Activated T-helper 1 cell treated with anti-CD3 and anti-CD28 coated beads, Interleukin-12 subunit alpha, Interleukin-12 subunit beta, Interleukin-2, Interleukin-4 antibody, amounts not matched to agents 30 ng/mL and 10 ng/mL and 1 ng/mL, durations not matched to agents 14 hours and 24 hours and 36 hours (primary cell): ENCODE data around the gene PRDX5. TPM values are rescaled to one million over a fixed set of nuclear protein-coding genes. Genes with fewer than 3 reads are reported as not detected.

Experiments
- DNase-seq: peaks from one replicate; pipeline ENCODE4 v3.0.0; 2021; ENCODE audit warnings: low spot score
- H3K27ac Mint-ChIP-seq: one replicate; pipeline ENCODE4 v1.8.0; 2021; ENCODE audit warnings: mild to moderate bottlenecking, mixed read lengths
- H3K27me3 Mint-ChIP-seq: one replicate; pipeline ENCODE4 v1.8.0; 2022; ENCODE audit warnings: mild to moderate bottlenecking, moderate library complexity, mixed read lengths; ENCODE audit not compliant: insufficient read depth
- H3K36me3 Mint-ChIP-seq: one replicate; pipeline ENCODE4 v1.8.0; 2021; ENCODE audit warnings: low read depth, mixed read lengths
- H3K4me1 Mint-ChIP-seq: one replicate; pipeline ENCODE4 v1.8.0; 2021; ENCODE audit warnings: low read depth, mixed read lengths
- H3K4me3 Mint-ChIP-seq: one replicate; pipeline ENCODE4 v1.8.0; 2021; ENCODE audit warnings: mild to moderate bottlenecking, moderate library complexity, mixed read lengths
- H3K9me3 Mint-ChIP-seq: one replicate; pipeline ENCODE4 v1.8.0; 2021; ENCODE audit warnings: mixed read lengths
- intact Hi-C: fragments of 100-400 bp; cut with micrococcal nuclease; formaldehyde crosslinking; loops from one replicate; pipeline ENCODE4 v1.15.1; 2024
- total RNA-seq: library from RNA; stranded (reverse); gene quantifications from 2 replicates; pipeline ENCODE4 v1.2.3, GENCODE V29; 2022

PRDX5 gene
- total RNA-seq, 1 donor from 2014 or later = 100 TPM

- no peaks in the 10 kb centered on the region for H3K9me3 Mint-ChIP-seq
- H3K27me3 Mint-ChIP-seq = peaks cover 81% of the 10 kb centered on the region
- no peak for DNase-seq
- H3K27ac Mint-ChIP-seq = no peak overlapping the region
- H3K4me3 Mint-ChIP-seq = no peak overlapping the region
- peaks cover 8% of the 10 kb centered on the region for H3K36me3 Mint-ChIP-seq
- H3K4me1 Mint-ChIP-seq = peaks cover 11% of the 10 kb centered on the region
- intact Hi-C loops = no loop called here
Measured at GRCh38 chr11:64294774-64295173, 23.1 kb upstream of the PRDX5 start.

DNA sequence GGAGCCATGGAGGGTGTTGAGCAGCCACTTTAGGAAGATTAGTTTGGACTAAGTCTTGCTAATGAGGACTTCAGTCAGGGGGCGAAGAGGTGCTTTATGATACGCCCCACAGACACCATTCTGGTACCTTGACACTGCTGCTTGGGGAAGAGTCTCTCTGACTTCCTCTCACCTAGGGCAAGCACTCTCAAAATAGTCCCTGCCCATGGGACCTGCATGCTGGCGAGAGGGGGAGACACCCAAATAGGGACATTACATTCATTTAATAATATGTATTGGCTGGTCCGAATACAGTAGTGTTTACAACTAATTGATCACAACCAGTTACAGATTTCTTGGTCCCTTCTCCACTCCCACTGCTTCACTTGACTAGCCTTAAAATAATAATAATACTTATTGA, 22.2 kb upstream of the PRDX5 start:
- Mint-ChIP-seq H3K4me3 (no peak overlapping the region), H3K36me3 (peaks cover 7% of the 10 kb centered on the region), H3K4me1 (peaks cover 13% of the 10 kb centered on the region), H3K9me3 (no peaks in the 10 kb centered on the region), H3K27ac (no peak overlapping the region), H3K27me3 (peaks cover 80% of the 10 kb centered on the region)
- DNase-seq = no peak
- intact Hi-C loops = no loop called here

- Mint-ChIP-seq H3K9me3 (no peaks in the 10 kb centered on the region), H3K27me3 (peaks cover 78% of the 10 kb centered on the region), H3K36me3 (peaks cover 5% of the 10 kb centered on the region)
Measured at GRCh38 chr11:64296236-64296635, 21.7 kb upstream of the PRDX5 start.

DNA sequence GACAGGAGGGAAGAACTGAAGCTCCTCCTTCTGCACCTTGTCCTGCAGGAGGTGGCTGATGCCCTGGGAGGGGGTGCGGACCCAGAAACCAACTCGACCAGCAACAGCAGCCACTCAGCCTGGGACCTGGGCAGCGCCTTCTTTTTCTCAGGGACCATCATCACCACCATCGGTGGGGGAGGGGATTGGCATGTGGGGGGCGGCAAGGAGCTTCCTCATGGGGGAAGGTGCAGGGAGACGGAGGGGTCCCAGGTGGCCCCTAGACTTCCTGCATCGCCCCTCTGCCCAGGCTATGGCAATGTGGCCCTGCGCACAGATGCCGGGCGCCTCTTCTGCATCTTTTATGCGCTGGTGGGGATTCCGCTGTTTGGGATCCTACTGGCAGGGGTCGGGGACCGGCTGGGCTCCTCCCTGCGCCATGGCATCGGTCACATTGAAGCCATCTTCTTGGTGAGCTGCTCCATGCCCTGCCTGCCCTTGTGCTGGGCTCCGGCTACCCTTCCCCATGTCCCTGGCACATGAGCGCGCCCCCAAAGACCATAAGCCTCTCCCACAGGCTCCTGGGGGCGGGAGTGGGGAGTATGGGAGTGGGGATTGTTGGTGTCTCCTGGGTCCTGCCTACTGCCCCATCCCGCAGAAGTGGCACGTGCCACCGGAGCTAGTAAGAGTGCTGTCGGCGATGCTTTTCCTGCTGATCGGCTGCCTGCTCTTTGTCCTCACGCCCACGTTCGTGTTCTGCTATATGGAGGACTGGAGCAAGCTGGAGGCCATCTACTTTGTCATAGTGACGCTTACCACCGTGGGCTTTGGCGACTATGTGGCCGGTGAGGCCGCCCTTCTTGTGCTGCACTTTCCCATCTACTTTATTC, 20.9 kb upstream of the PRDX5 start:
- H3K9me3 Mint-ChIP-seq = no peaks in the 10 kb centered on the region
- peaks cover 83% of the 10 kb centered on the region for H3K27me3 Mint-ChIP-seq
- H3K27ac Mint-ChIP-seq = no peak overlapping the region
- no peak overlapping the region for H3K4me3 Mint-ChIP-seq
- no peak for DNase-seq
- peaks cover 13% of the 10 kb centered on the region for H3K4me1 Mint-ChIP-seq
- intact Hi-C loops = no loop called here
- H3K36me3 Mint-ChIP-seq = peaks cover 5% of the 10 kb centered on the region

More at GRCh38 chr11:64296236-64296635, 21.7 kb upstream of the PRDX5 start:
- intact Hi-C loops = no loop called here
- no peak overlapping the region for H3K27ac Mint-ChIP-seq
- no peak overlapping the region for H3K4me3 Mint-ChIP-seq
- H3K4me1 Mint-ChIP-seq = peaks cover 13% of the 10 kb centered on the region
- DNase-seq = no peak

GRCh38 chr11:64297699-64298358, 20.1 kb upstream of the PRDX5 start:
- Mint-ChIP-seq H3K27me3 (peaks cover 80% of the 10 kb centered on the region), H3K36me3 (peaks cover 5% of the 10 kb centered on the region), H3K4me3 (no peak overlapping the region), H3K9me3 (no peaks in the 10 kb centered on the region), H3K27ac (no peak overlapping the region), H3K4me1 (peaks cover 13% of the 10 kb centered on the region)
- intact Hi-C loops = no loop called here
- DNase-seq = no peak

DNA sequence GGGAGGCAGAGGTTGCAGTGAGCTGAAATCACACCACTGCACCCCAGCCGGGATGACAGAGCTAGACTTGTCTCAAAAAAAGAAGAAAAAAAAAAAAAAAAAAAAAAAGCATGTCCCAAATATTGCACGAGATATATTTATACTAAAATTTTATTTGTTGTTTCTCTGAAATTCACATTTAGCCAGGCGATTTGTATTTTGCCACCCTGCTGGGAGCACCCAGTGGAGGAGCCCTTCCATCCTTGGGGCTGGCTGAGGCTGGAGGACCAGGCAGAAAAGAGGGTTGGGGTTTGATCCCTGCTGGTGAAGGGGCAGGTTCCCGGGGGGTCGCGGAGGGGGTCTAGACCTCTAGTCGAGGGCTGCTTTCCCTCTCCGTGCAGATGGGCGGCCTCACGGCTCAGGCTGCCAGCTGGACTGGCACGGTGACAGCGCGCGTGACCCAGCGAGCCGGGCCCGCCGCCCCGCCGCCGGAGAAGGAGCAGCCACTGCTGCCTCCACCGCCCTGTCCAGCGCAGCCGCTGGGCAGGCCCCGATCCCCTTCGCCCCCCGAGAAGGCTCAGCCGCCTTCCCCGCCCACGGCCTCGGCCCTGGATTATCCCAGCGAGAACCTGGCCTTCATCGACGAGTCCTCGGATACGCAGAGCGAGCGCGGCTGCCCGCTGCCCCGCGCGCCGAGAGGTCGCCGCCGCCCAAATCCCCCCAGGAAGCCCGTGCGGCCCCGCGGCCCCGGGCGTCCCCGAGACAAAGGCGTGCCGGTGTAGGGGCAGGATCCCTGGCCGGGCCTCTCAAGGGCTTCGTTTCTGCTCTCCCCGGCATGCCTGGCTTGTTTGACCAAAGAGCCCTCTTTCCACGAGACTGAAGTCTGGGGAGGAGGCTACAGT, 18.7 kb upstream of the PRDX5 start:
- H3K4me1 Mint-ChIP-seq = peaks cover 16% of the 10 kb centered on the region
- peak overlapping the region; percentile 51 for H3K4me3 Mint-ChIP-seq
- intact Hi-C loops = no loop called here
- H3K27me3 Mint-ChIP-seq = peaks cover 67% of the 10 kb centered on the region
- no peaks in the 10 kb centered on the region for H3K9me3 Mint-ChIP-seq
- H3K27ac Mint-ChIP-seq = peak overlapping the region; percentile 72
- peaks cover 5% of the 10 kb centered on the region for H3K36me3 Mint-ChIP-seq
- DNase-seq = no peak

DNA sequence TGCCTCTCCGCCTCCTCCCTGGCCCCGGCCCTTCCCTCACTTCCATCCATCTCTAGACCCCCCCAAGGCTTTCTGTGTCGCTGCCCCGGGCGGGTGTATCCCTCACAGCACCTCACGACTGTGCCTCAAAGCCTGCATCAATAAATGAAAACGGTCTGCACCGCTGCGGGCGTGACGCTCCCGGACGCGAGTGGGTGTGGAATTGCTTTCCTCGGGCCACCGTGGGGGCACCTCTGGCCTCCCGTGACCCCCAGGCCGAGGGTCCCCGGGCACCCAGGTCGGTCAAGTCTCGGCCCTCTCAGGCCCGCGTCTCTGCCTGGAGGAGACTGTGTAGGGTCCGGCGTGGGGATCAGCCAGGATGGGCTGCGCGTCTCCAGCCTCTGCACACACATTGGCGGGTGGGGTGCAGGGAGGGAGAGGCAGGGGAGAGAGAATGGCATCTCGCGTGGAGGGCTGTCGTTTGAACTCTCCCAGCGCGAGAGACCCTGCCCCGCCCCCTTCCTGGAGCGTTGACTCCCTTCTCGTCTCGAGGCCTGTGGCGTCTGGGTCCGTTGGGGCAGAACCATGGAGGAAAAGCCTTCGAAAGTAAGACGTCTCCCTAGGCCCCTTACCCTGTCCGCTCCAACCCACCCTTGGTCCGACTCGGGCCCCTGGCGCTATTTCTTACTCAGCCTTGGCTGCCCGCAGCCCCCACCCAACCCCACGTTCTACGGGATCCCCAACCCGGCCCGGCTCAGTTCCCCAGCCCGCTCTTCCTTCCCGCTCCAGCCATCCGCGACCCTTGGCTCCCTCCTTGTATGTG, 17.9 kb upstream of the PRDX5 start, which contains the start of gene CATSPERZ:
TSS of gene CATSPERZ (plus strand) at position 512 of the 802 bp plus-strand sequence. CDS start at position 565, 53 bp downstream.
- Mint-ChIP-seq H3K27ac (peak within 1 kb of the TSS; percentile 72), H3K4me1 (peaks cover 21% of the 10 kb centered on the region), H3K27me3 (peaks cover 59% of the 10 kb centered on the region), H3K36me3 (peaks cover 5% of the 10 kb centered on the region), H3K9me3 (no peaks in the 10 kb centered on the region), H3K4me3 (peak within 1 kb of the TSS; percentile 76)
- no peak for DNase-seq
- intact Hi-C loops = no loop called here

- Mint-ChIP-seq H3K9me3 (no peaks in the 10 kb centered on the region), H3K4me3 (peak overlapping the region; percentile 91), H3K27ac (peak overlapping the region; percentile 23), H3K27me3 (peaks cover 27% of the 10 kb centered on the region), H3K36me3 (peaks cover 10% of the 10 kb centered on the region), H3K4me1 (peaks cover 18% of the 10 kb centered on the region)
- DNase-seq = no peak
- intact Hi-C loops = loop anchor here (1.0 to 2.0 kb wide), 2 partner anchors 99 to 303 kb away; no protein-coding TSS in a partner anchor
Measured at GRCh38 chr11:64303109-64304031, 14.6 kb upstream of the PRDX5 start.

DNA sequence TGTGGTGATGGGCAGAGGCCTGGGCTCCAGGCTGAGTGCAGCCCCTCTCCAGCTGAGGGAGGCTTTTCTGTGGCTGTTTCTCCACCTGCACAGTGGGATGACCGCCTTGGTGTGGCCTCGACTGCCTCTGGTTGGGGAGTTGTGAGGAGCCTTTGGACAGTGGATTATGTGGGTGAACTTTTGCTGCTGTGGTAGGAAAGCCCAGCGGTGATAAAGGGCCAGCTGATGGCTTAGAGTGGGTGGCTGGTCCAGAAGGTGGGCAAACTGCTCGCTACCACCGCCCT, 13.9 kb upstream of the PRDX5 start:
- DNase-seq = no peak
- Mint-ChIP-seq H3K27ac (peak overlapping the region; percentile 98), H3K4me3 (peak overlapping the region; percentile 91), H3K27me3 (peaks cover 21% of the 10 kb centered on the region), H3K4me1 (peaks cover 18% of the 10 kb centered on the region), H3K36me3 (peaks cover 10% of the 10 kb centered on the region), H3K9me3 (no peaks in the 10 kb centered on the region)
- intact Hi-C loops = loop anchor here (1.0 to 2.0 kb wide), 2 partner anchors 100 to 303 kb away; no protein-coding TSS in a partner anchor

DNA sequence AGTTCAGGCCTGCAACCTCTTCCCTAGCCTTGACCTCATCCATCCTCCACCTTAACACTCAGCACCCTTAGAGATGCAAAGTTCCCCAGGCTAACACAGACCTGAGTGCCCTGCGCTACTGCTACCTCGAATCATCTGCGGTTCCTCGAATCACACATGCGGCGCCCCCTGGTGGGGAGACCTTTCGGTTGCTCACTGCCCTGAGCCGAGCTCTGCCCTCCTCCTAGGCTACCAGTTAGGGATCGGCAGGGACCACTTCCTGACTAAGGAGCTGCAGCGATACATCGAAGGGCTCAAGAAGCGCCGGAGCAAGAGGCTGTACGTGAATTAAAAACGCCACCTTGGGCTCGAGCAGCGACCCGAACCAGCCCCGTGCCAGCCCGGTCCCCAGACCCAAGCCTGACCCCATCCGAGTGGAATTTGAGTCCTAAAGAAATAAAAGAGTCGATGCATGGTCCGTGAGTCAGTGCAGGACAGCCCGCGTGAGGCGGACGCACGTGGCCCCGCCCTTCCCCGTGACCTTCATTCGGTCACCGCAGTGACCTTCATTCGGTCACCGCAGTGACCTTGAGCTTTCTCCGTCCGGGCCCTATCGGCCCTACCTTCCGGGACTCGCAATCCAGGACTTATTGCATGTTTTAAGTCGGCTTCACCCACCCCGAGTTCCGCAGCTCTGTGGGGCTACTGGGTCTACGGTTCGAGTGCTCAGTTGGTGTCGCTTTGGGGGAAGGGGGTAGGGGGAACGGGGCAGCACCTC, 13.4 kb upstream of the PRDX5 start:
- DNase-seq = peak; percentile 86
- peaks cover 18% of the 10 kb centered on the region for H3K4me1 Mint-ChIP-seq
- intact Hi-C loops = loop anchor here (1.0 to 2.0 kb wide), 13 partner anchors 13 to 466 kb away; partner anchors contain the start of genes CCDC88B, DNAJC4, FKBP2 and GPR137
- H3K36me3 Mint-ChIP-seq = peaks cover 10% of the 10 kb centered on the region
- peaks cover 19% of the 10 kb centered on the region for H3K27me3 Mint-ChIP-seq
- peak overlapping the region; percentile 91 for H3K4me3 Mint-ChIP-seq
- peak overlapping the region; percentile 98 for H3K27ac Mint-ChIP-seq
- no peaks in the 10 kb centered on the region for H3K9me3 Mint-ChIP-seq
